ENCODE data around the gene COL5A1.

The COL5A1 gene

DNA sequence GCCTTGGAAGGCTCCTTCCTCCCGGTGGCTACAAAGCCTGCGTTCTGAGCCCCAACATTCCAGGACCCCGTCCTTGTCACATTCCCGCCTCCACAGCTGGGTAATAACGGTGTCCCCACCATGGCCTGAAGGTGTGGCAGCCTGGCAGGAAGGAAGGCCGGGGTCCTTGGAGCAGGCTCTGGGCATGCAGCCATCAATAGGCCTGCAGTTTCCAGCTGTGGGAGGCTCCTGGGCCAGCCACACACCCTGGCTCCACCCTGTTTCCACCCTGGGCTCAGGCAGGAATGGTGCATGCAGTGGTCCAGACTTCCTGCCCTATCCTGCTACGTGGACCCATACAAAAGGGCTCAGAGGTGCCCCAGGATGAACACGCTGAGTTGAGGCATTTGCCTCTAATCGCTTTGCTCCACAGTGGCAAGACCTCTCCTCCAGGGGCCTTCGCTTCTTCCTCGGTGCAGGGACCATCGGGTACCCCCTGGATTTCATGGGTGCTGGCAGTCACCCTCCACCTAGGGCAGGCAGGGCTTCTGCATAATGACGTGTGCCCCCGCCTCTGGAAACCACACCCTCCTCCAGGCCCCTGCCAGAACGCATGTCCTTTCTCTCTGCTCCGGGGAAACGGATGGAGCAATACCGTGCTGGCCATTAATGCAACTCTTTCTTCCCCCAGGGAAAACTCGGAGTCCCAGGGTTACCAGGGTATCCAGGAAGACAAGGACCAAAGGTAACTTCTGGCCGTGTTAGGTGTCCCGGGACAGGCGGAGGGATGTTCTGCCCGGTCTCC, 143.9 kb downstream of the COL5A1 start:
- Histone ChIP-seq H3K4me1 (ENCODE audit: control insufficient read depth, insufficient read depth, low read length) (peaks cover 18% of the 10 kb centered on the region), H3K4me3 (ENCODE audit: low read length) (no peak overlapping the region), H3K36me3 (ENCODE audit: control insufficient read depth, insufficient read depth, low read length, severe bottlenecking) (peaks cover 80% of the 10 kb centered on the region), H3K27me3 (replicated peaks; ENCODE audit: control insufficient read depth, insufficient read depth, low read length) (no peaks in the 10 kb centered on the region), H3K9me3 (ENCODE audit: control insufficient read depth, low read length) (no peaks in the 10 kb centered on the region), H3K9ac (ENCODE audit: low read length) (no peak overlapping the region)
- DNase-seq (ENCODE audit: low read depth): no peak

DNA sequence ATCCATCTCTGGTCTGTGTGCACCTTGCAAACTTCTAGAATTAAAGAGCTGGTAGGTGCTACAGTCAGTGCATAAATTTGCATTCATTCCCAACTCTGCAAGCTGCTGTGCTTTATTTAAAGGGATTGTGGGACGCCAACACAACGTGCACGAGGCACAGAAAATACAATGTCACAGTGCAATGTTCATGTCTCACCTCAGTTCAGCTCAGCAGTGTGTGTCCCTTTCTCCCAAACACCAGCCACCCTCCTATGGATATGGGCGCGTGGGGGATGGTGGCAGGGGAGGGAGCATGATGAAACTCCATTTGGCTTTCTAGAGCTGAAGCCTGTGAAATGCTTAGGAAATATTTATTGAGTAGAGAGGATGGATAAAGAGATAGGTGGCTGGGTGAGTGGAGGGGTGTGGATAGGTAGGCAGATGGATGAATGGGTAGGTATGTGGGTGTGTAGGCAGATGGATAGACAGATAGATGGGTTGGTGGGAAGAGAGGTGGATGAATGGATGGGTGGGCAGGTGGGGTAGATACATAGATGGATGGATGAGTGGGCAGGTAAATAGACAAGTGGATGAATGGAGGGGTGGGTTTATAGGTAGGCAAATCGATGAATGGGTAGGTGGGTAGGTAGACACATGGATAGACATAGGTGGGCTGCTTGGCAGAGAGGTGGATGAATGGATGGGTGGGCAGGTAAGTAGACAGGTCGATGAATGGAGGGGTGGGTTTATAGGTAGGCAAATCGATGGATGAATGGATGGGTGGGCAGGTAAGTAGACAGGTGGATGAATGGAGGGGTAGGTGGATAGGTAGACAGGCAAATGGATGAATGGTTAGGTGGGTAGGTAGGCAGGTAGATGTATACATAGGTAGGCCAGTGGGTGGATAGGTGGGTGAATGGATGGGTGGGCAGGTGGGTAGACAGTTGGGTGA, 146.3 kb downstream of the COL5A1 start:
- Histone ChIP-seq H3K4me1 (ENCODE audit: control insufficient read depth, insufficient read depth, low read length) (peaks cover 18% of the 10 kb centered on the region), H3K27me3 (replicated peaks; ENCODE audit: control insufficient read depth, insufficient read depth, low read length) (no peaks in the 10 kb centered on the region), H3K36me3 (ENCODE audit: control insufficient read depth, insufficient read depth, low read length, severe bottlenecking) (peaks cover 77% of the 10 kb centered on the region), H3K9ac (ENCODE audit: low read length) (no peak overlapping the region), H3K9me3 (ENCODE audit: control insufficient read depth, low read length) (no peaks in the 10 kb centered on the region), H3K4me3 (ENCODE audit: low read length) (no peak overlapping the region)
- no peak for DNase-seq (ENCODE audit: low read depth)

DNA sequence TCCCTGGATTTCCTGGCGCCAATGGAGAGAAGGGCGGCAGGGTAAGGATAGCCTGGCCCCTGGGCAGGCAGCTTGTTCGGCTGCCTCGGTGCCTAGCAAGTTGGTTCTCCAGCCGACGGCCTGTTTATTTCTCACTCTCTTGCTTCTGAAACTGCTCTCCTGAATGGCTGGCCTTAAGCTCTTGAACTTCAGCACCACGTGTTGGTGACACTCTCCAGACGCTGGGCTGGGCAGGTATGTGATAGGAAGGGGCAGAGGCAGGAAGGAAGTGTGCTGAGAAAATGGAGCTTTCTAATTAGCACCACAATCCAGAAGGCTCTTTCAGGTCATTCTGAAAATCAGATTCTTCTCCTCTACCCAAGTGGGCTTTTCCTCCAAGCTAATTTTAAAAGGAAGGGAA, 147.6 kb downstream of the COL5A1 start:
- peaks cover 78% of the 10 kb centered on the region for H3K36me3 ChIP-seq (ENCODE audit: control insufficient read depth, insufficient read depth, low read length, severe bottlenecking)
- no peak overlapping the region for H3K4me3 ChIP-seq (ENCODE audit: low read length)
- H3K4me1 ChIP-seq (ENCODE audit: control insufficient read depth, insufficient read depth, low read length): peaks cover 13% of the 10 kb centered on the region
- DNase-seq (ENCODE audit: low read depth): no peak
- no peaks in the 10 kb centered on the region for H3K9me3 ChIP-seq (ENCODE audit: control insufficient read depth, low read length)
- H3K9ac ChIP-seq (ENCODE audit: low read length): no peak overlapping the region
- H3K27me3 ChIP-seq (replicated peaks; ENCODE audit: control insufficient read depth, insufficient read depth, low read length): no peaks in the 10 kb centered on the region

DNA sequence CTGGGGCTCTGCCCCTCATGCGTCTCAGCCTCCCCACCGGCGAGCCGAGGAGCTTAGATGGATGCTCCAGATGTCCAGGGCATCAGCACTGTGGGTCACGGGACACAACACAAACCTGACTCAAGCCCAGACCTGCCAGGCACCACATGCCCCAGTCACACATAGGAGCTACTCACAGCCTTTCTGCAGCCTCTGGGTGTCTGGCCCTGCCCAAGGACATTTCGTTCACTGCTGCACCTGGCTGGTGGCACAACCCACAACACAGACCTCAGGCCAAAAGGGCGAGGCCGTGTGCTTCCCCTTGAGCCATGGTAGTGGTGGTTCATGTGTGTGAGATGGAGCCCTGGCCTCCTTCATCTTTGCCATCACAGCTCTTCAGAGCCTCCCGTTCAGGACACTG, 149.4 kb downstream of the COL5A1 start:
- H3K4me3 ChIP-seq (ENCODE audit: low read length): no peak overlapping the region
- no peaks in the 10 kb centered on the region for H3K9me3 ChIP-seq (ENCODE audit: control insufficient read depth, low read length)
- DNase-seq (ENCODE audit: low read depth): no peak
- H3K27me3 ChIP-seq (replicated peaks; ENCODE audit: control insufficient read depth, insufficient read depth, low read length): no peaks in the 10 kb centered on the region
- H3K9ac ChIP-seq (ENCODE audit: low read length): no peak overlapping the region
- H3K4me1 ChIP-seq (ENCODE audit: control insufficient read depth, insufficient read depth, low read length): peaks cover 3% of the 10 kb centered on the region
- peaks cover 87% of the 10 kb centered on the region for H3K36me3 ChIP-seq (ENCODE audit: control insufficient read depth, insufficient read depth, low read length, severe bottlenecking)

DNA sequence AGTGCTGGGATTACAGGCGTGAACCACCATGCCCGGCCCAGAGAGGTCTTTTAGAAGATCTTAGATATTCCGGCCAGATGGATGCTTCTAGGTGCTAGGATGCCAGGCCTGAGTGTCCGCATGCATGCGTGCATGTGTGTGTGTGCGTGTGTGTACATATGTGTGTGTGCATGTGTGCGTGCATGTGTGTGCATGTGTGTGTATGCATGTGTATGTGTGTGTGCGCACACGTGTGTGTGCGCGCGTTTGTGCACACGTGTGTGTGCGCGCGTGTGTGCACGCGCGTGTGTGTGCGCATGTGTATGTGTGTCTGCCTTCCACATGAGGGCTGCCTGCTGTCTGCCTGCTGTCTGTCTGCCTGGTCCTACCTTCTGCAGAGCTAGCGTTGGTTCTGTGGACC, 151.0 kb downstream of the COL5A1 start:
- Histone ChIP-seq H3K27me3 (replicated peaks; ENCODE audit: control insufficient read depth, insufficient read depth, low read length) (no peaks in the 10 kb centered on the region), H3K36me3 (ENCODE audit: control insufficient read depth, insufficient read depth, low read length, severe bottlenecking) (peaks cover 87% of the 10 kb centered on the region), H3K9me3 (ENCODE audit: control insufficient read depth, low read length) (no peaks in the 10 kb centered on the region), H3K4me1 (ENCODE audit: control insufficient read depth, insufficient read depth, low read length) (no peaks in the 10 kb centered on the region), H3K4me3 (ENCODE audit: low read length) (no peak overlapping the region), H3K9ac (ENCODE audit: low read length) (no peak overlapping the region)
- DNase-seq (ENCODE audit: low read depth): no peak

DNA sequence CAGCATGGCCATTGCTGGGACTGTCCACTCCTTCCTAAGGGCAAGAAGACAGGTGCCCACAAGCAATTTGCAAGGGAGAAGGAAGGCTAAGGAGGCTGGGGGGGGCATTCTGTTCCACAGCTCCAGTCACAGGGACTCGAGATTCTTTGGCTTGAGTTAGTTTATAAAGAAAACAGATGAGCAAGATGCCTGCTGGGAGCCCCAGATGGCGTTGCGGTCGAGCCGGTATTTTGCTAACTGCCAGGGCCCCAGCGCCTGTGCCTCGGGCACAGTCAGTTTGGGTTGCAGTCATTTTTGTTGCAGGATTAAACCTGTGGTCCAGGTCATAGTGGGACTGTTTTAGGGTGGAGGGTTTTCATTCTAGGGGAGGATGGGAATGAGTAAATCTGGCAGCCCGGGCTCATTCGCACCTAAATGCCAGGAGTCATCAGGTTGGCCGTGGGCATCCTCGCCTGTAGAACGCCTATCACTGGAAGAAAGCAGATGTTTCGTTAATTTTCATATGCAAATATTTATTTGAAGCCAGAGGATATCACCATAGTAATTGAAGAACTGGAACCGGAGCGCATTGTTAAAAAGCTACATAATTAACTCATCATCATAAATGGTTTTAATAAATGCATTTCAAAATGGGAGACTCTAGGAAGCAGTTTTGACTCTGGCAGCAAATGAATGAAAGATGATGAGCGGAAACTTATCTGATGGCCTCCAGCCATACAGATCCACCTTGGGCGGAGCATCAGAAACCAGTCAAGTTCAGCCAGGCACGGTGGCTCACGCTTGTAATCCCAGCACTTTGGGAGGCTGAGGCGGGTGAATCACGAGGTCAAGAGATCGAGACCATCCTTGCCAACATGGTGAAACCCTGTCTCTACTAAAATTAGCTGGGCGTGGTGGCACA, 151.9 kb downstream of the COL5A1 start:
- DNase-seq (ENCODE audit: low read depth): peak; percentile 87
- Histone ChIP-seq H3K9ac (ENCODE audit: low read length) (no peak overlapping the region), H3K4me1 (ENCODE audit: control insufficient read depth, insufficient read depth, low read length) (no peaks in the 10 kb centered on the region), H3K36me3 (ENCODE audit: control insufficient read depth, insufficient read depth, low read length, severe bottlenecking) (peaks cover 89% of the 10 kb centered on the region), H3K27me3 (replicated peaks; ENCODE audit: control insufficient read depth, insufficient read depth, low read length) (no peaks in the 10 kb centered on the region), H3K9me3 (ENCODE audit: control insufficient read depth, low read length) (no peaks in the 10 kb centered on the region), H3K4me3 (ENCODE audit: low read length) (no peak overlapping the region)

DNA sequence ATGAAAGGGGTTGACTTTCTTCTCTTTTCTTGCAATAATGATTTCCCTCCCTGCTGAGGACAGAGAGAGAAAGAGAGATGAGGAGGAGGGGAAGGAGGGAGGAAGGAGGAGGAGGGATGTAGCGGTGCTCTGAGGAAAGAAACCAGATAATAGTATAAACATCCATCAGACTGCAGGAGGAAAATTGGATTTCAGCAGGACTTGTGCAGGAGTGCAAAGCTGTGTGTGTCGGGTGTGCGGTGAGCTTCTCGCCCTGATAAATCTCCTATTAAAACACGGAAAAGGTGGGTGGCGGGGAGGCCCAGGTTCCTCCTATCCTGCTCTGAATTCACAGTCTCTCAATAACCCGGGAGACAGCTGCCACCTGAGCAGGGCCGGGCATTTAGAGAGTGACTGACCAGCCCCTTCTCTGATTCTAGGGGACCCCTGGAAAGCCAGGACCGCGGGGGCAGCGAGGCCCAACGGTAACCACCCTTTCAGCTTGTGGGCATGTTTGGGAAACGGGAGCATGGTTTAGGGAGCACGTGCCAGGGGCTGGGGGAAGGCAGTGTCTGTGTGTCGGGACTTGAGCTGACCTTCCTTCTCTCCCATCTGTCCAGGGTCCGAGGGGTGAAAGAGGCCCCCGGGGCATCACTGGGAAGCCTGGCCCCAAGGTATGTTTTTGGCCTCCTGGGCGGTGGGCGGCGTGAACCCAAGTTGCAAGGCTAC, 153.2 kb downstream of the COL5A1 start:
- DNase-seq (ENCODE audit: low read depth): no peak
- H3K4me3 ChIP-seq (ENCODE audit: low read length): no peak overlapping the region
- no peaks in the 10 kb centered on the region for H3K9me3 ChIP-seq (ENCODE audit: control insufficient read depth, low read length)
- H3K36me3 ChIP-seq (ENCODE audit: control insufficient read depth, insufficient read depth, low read length, severe bottlenecking): peaks cover 92% of the 10 kb centered on the region
- H3K27me3 ChIP-seq (replicated peaks; ENCODE audit: control insufficient read depth, insufficient read depth, low read length): no peaks in the 10 kb centered on the region
- H3K9ac ChIP-seq (ENCODE audit: low read length): no peak overlapping the region
- H3K4me1 ChIP-seq (ENCODE audit: control insufficient read depth, insufficient read depth, low read length): no peaks in the 10 kb centered on the region

DNA sequence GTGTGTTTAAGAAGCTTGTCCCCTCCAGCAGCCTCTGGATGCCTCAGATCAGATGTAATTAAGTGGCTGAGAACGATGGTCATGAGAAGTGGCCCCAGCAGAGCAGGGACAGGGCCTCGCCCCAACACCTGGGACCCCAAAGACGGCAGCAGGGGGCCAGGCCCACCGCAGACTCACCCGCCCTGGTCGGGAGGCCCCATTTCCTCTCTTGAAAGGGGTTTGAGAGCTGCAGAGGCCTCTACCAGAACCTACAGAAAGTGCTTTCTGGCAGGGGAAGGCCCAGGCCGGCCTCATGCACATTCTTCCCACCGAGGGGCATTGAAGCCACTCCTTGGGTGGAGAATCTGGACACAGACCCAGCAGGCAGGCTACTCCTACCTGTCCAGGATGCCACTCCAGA, 153.8 kb downstream of the COL5A1 start:
- Histone ChIP-seq H3K9ac (ENCODE audit: low read length) (no peak overlapping the region), H3K27me3 (replicated peaks; ENCODE audit: control insufficient read depth, insufficient read depth, low read length) (no peaks in the 10 kb centered on the region), H3K4me3 (ENCODE audit: low read length) (no peak overlapping the region), H3K36me3 (ENCODE audit: control insufficient read depth, insufficient read depth, low read length, severe bottlenecking) (peaks cover 96% of the 10 kb centered on the region), H3K9me3 (ENCODE audit: control insufficient read depth, low read length) (no peaks in the 10 kb centered on the region), H3K4me1 (ENCODE audit: control insufficient read depth, insufficient read depth, low read length) (no peaks in the 10 kb centered on the region)
- DNase-seq (ENCODE audit: low read depth): no peak

DNA sequence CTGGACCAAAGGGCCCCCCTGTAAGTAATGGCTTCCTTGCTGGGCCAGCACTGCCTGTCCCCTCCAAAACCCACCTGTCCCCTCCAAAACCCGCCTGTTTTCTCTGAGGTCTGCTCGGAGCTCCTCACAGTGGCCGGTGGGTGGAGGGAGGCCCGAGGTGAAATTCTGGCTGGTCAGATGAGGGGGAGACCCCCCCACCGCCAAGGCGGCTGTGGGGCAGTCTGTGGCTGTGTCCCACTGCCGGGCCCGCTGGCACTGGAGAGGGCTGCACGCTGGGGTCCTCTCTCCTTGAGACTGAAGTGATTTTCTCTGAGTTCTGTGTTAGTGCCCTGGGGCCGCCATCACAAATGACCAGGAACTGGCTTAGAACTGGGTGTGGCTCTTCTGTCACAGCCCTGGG, 155.3 kb downstream of the COL5A1 start:
- Histone ChIP-seq H3K36me3 (ENCODE audit: control insufficient read depth, insufficient read depth, low read length, severe bottlenecking) (peaks cover 94% of the 10 kb centered on the region), H3K9me3 (ENCODE audit: control insufficient read depth, low read length) (no peaks in the 10 kb centered on the region), H3K4me1 (ENCODE audit: control insufficient read depth, insufficient read depth, low read length) (no peaks in the 10 kb centered on the region), H3K27me3 (replicated peaks; ENCODE audit: control insufficient read depth, insufficient read depth, low read length) (no peaks in the 10 kb centered on the region), H3K9ac (ENCODE audit: low read length) (no peak overlapping the region), H3K4me3 (ENCODE audit: low read length) (no peak overlapping the region)
- DNase-seq (ENCODE audit: low read depth): no peak

DNA sequence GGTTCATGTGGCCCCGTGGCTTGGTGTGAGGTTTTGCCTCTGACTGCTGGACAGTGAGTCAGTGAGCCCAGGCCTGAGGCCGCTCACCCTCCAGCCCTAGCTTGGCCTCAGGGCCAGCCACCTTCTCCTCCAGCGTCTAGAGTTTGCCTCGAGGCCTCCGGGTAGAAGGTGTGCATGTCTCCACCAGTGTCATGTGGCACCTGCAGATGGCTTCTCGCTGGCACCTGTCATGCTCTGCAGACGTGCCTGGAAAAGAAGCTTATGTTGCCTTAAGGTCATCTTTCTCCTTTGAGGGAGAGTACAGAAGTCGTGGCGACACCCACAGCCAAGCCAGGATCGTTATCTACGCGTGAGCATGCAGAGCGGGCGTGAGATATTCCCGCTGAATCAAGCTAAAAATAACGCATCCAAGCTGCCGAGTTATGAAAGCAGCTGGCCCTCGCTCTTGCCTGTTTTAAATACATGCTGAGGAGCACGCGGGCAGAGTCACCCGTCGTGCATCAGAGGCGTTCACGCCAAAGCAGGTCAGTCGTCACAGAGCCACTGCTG, 159.3 kb downstream of the COL5A1 start:
- no peak for DNase-seq (ENCODE audit: low read depth)
- Histone ChIP-seq H3K9ac (ENCODE audit: low read length) (no peak overlapping the region), H3K36me3 (ENCODE audit: control insufficient read depth, insufficient read depth, low read length, severe bottlenecking) (peaks cover 95% of the 10 kb centered on the region), H3K4me1 (ENCODE audit: control insufficient read depth, insufficient read depth, low read length) (peaks cover 3% of the 10 kb centered on the region), H3K27me3 (replicated peaks; ENCODE audit: control insufficient read depth, insufficient read depth, low read length) (no peaks in the 10 kb centered on the region), H3K9me3 (ENCODE audit: control insufficient read depth, low read length) (no peaks in the 10 kb centered on the region), H3K4me3 (ENCODE audit: low read length) (no peak overlapping the region)

Data from adipocyte (in vitro differentiated cells).